Measurements from ENCODE around the gene NELFE.
"Not testable (repeated sequence)": the region's sequence is repeated elsewhere in the genome, so short reads cannot be mapped to it uniquely, and the experiment has no call there.

Gene NELFE

GRCh38 chr6:31958741-31959739, at the start of gene NELFE, which contains the start of gene SKIC2:
Gene NELFE, minus strand, starts transcription at chr6:31958971. Its CDS starts 525 bp downstream, at chr6:31958446.
Gene SKIC2, plus strand, starts transcription at chr6:31959175. Its CDS starts 18 bp downstream, at chr6:31959193.
- in situ Hi-C loops (cut with MboI; ENCODE audit: low sequenced_read_pairs) = no loop called here

- in situ Hi-C loops (cut with MboI; ENCODE audit: low sequenced_read_pairs) = not testable (repeated sequence)
These were observed 49.3 kb upstream of the NELFE start for GRCh38 chr6:32008037-32008436.

- in situ Hi-C loops (cut with MboI; ENCODE audit: low sequenced_read_pairs) = not testable (repeated sequence)
These were observed 48.3 kb upstream of the NELFE start for GRCh38 chr6:32007086-32007485.

- in situ Hi-C loops (cut with MboI; ENCODE audit: low sequenced_read_pairs) = not testable (repeated sequence)
These were observed 47.3 kb upstream of the NELFE start for GRCh38 chr6:32005991-32006529.

GRCh38 chr6:32005538-32005880, 46.7 kb upstream of the NELFE start:
- in situ Hi-C loops (cut with MboI; ENCODE audit: low sequenced_read_pairs) = not testable (repeated sequence)

- in situ Hi-C loops (cut with MboI; ENCODE audit: low sequenced_read_pairs) = not testable (repeated sequence)
These were observed 46.2 kb upstream of the NELFE start for GRCh38 chr6:32004864-32005537.

GRCh38 chr6:32004393-32004792, 45.6 kb upstream of the NELFE start:
- in situ Hi-C loops (cut with MboI; ENCODE audit: low sequenced_read_pairs) = not testable (repeated sequence)

GRCh38 chr6:32003301-32003700, 44.5 kb upstream of the NELFE start:
- in situ Hi-C loops (cut with MboI; ENCODE audit: low sequenced_read_pairs) = not testable (repeated sequence)

GRCh38 chr6:32002546-32003268, 43.9 kb upstream of the NELFE start:
- in situ Hi-C loops (cut with MboI; ENCODE audit: low sequenced_read_pairs) = not testable (repeated sequence)

GRCh38 chr6:31996385-31996784, 37.6 kb upstream of the NELFE start:
- in situ Hi-C loops (cut with MboI; ENCODE audit: low sequenced_read_pairs) = not testable (repeated sequence)

- in situ Hi-C loops (cut with MboI; ENCODE audit: low sequenced_read_pairs) = not testable (repeated sequence)
These were observed 35.6 kb upstream of the NELFE start for GRCh38 chr6:31994421-31994820.

- in situ Hi-C loops (cut with MboI; ENCODE audit: low sequenced_read_pairs) = not testable (repeated sequence)
These were observed 30.6 kb upstream of the NELFE start for GRCh38 chr6:31989363-31989762.

- in situ Hi-C loops (cut with MboI; ENCODE audit: low sequenced_read_pairs) = not testable (repeated sequence)
These were observed 23.0 kb upstream of the NELFE start, which contains the start of gene C4A for GRCh38 chr6:31981744-31982143. Gene C4A, plus strand, starts transcription at chr6:31982057. Its CDS starts 51 bp downstream, at chr6:31982108.

- in situ Hi-C loops (cut with MboI; ENCODE audit: low sequenced_read_pairs) = not testable (repeated sequence)
These were observed 22.2 kb upstream of the NELFE start for GRCh38 chr6:31980998-31981397.

GRCh38 chr6:31980195-31980876, 21.6 kb upstream of the NELFE start:
- in situ Hi-C loops (cut with MboI; ENCODE audit: low sequenced_read_pairs) = not testable (repeated sequence)

GRCh38 chr6:31979238-31979898, 20.6 kb upstream of the NELFE start:
- in situ Hi-C loops (cut with MboI; ENCODE audit: low sequenced_read_pairs) = no loop called here

GRCh38 chr6:31978831-31979230, 20.1 kb upstream of the NELFE start:
- in situ Hi-C loops (cut with MboI; ENCODE audit: low sequenced_read_pairs) = no loop called here

- in situ Hi-C loops (cut with MboI; ENCODE audit: low sequenced_read_pairs) = no loop called here
These were observed 19.2 kb upstream of the NELFE start for GRCh38 chr6:31977816-31978431.

- in situ Hi-C loops (cut with MboI; ENCODE audit: low sequenced_read_pairs) = not testable (repeated sequence)
These were observed 17.3 kb upstream of the NELFE start for GRCh38 chr6:31976065-31976464.
